Thoracic aorta (tissue), 2 donors: Measurements from ENCODE around the gene INO80D. TPM values are rescaled to one million over a fixed set of nuclear protein-coding genes. Genes with fewer than 3 reads are reported as not detected.
"Not testable (repeated sequence)": the region's sequence is repeated elsewhere in the genome, so short reads cannot be mapped to it uniquely, and the experiment has no call there.

Experiments
- ATAC-seq: fragments of 150-250 bp; one replicate; pipeline ENCODE4 v1.8.0; 2017; ENCODE audit warnings: low read depth; ENCODE audit not compliant: insufficient number of reproducible peaks, low FRiP score
- DNase-seq: peaks from one replicate; pipeline ENCODE4 v3.0.0-alpha.2; 2020; ENCODE audit warnings: low spot score
- H3K27ac ChIP-seq, 2 donors: fragments of 200-600 bp; sonication (generic); 1 replicate in 1 of 2; 2 replicates in 1 of 2; pipeline ENCODE4 v1.5.1; 2016; ENCODE audit warnings: mild to moderate bottlenecking in 2 of 2, moderate library complexity in 2 of 2
- H3K27me3 ChIP-seq: fragments of 200-600 bp; sonication (generic); replicated peaks from 2 replicates; pipeline ENCODE4 v1.6.0; 2016; ENCODE audit warnings: mild to moderate bottlenecking; ENCODE audit not compliant: insufficient read depth
- H3K36me3 ChIP-seq: fragments of 200-600 bp; sonication (generic); one replicate; pipeline ENCODE4 v1.5.1; 2016
- H3K4me1 ChIP-seq, 2 donors: fragments of 200-600 bp; sonication (generic); 1 replicate in 1 of 2; 2 replicates in 1 of 2; pipeline versions ENCODE4 v1.5.1 to v1.6.0; 2016; ENCODE audit warnings: low read depth in 2 of 2, mild to moderate bottlenecking in 1 of 2; ENCODE audit not compliant: control insufficient read depth in 1 of 2
- H3K4me3 ChIP-seq: fragments of 200-600 bp; sonication (generic); 2 replicates; pipeline ENCODE4 v1.5.1; 2016; ENCODE audit warnings: mild to moderate bottlenecking
- H3K9me3 ChIP-seq: fragments of 200-600 bp; sonication (generic); 2 replicates; pipeline ENCODE4 v1.5.1; 2016
- total RNA-seq, 2 donors: library from RNA; depleted of rRNA; stranded (reverse); fragments of >200 nt; gene quantifications; one replicate each; pipeline versions ENCODE4 v1.1.0 to v1.2.3, GENCODE V29; 2016
- TF ChIP-seq, protein P1 (sequence below): fragments of 200-600 bp; sonication (generic); IDR thresholded peaks from one replicate; pipeline ENCODE4 v1.5.1; 2019; ENCODE audit warnings: antibody characterized with exemption

Gene INO80D
- total RNA-seq, 2 donors from 2014 or later, result 24.4 to 25.5 TPM

- no peak overlapping the region for H3K27ac ChIP-seq
- H3K27me3 ChIP-seq, result no peaks in the 10 kb centered on the region
- ATAC-seq (no peak), DNase-seq (no peak)
- TF ChIP-seq, protein P1, sequence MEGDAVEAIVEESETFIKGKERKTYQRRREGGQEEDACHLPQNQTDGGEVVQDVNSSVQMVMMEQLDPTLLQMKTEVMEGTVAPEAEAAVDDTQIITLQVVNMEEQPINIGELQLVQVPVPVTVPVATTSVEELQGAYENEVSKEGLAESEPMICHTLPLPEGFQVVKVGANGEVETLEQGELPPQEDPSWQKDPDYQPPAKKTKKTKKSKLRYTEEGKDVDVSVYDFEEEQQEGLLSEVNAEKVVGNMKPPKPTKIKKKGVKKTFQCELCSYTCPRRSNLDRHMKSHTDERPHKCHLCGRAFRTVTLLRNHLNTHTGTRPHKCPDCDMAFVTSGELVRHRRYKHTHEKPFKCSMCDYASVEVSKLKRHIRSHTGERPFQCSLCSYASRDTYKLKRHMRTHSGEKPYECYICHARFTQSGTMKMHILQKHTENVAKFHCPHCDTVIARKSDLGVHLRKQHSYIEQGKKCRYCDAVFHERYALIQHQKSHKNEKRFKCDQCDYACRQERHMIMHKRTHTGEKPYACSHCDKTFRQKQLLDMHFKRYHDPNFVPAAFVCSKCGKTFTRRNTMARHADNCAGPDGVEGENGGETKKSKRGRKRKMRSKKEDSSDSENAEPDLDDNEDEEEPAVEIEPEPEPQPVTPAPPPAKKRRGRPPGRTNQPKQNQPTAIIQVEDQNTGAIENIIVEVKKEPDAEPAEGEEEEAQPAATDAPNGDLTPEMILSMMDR, result no peak
- H3K36me3 ChIP-seq, result peaks cover 7% of the 10 kb centered on the region
- no peaks in the 10 kb centered on the region for H3K9me3 ChIP-seq
- no peak overlapping the region for H3K4me3 ChIP-seq
- H3K4me1 ChIP-seq, result no peaks in the 10 kb centered on the region
Observed at GRCh38 chr2:206105038-206105437, 19.1 kb upstream of the INO80D start.

GRCh38 chr2:206098872-206099271, 12.9 kb upstream of the INO80D start:
- not testable (repeated sequence) for H3K27me3 ChIP-seq, H3K36me3 ChIP-seq, H3K4me3 ChIP-seq, H3K4me1 ChIP-seq, ATAC-seq, H3K27ac ChIP-seq, DNase-seq, H3K9me3 ChIP-seq

DNA sequence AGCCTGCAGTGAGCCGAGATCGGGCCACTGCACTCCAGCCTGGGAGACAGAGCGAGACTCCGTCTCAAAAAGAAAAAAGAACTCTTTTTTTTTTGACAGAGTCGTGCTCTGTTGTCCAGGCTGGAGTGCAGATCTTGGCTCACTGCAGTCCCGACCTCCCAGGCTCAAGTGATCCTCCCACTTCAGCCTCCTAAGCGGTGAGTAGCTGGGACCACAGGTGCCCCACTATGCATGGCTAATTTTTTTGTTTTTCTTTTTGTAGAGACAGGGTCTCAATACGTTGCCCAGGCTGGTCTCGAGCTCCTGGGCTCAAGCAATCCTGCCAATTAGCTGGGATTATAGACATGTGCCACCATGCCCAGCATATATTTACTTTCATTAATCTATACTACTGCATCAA, 12.5 kb upstream of the INO80D start:
- no peak for ATAC-seq
- no peaks in the 10 kb centered on the region for H3K27me3 ChIP-seq

DNA sequence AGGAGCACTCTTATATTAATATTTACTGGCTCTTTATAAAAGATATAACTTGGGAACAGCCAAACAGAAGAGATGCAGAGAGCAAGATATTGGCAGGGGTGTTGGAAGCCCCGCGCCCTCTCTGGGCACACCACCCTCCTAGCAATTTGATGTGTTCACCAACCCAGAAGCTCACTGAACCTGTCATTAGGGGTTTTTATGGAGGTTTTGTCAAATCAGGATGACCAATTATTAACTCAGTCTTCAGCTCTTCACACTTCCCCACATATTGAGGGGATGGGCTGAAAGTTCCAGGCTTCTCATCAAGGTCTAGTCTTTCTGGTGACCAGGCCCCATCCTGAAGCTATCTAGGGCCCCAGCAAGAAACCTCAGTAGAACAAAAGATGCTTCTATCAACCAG, 10.9 kb upstream of the INO80D start:
- Histone ChIP-seq H3K27me3 (no peaks in the 10 kb centered on the region), H3K4me1 (no peaks in the 10 kb centered on the region), H3K27ac (no peak overlapping the region), H3K36me3 (no peaks in the 10 kb centered on the region), H3K9me3 (no peaks in the 10 kb centered on the region), H3K4me3 (no peak overlapping the region)
- ATAC-seq, result no peak
- TF ChIP-seq, protein P1, result no peak
- no peak for DNase-seq

More for the DNA sequence above, 12.5 kb upstream of the INO80D start:
- H3K9me3 ChIP-seq, result no peaks in the 10 kb centered on the region
- H3K27ac ChIP-seq, result no peak overlapping the region
- TF ChIP-seq, protein P1, result no peak
- no peaks in the 10 kb centered on the region for H3K36me3 ChIP-seq
- no peak overlapping the region for H3K4me3 ChIP-seq
- no peak for DNase-seq
- no peaks in the 10 kb centered on the region for H3K4me1 ChIP-seq

DNA sequence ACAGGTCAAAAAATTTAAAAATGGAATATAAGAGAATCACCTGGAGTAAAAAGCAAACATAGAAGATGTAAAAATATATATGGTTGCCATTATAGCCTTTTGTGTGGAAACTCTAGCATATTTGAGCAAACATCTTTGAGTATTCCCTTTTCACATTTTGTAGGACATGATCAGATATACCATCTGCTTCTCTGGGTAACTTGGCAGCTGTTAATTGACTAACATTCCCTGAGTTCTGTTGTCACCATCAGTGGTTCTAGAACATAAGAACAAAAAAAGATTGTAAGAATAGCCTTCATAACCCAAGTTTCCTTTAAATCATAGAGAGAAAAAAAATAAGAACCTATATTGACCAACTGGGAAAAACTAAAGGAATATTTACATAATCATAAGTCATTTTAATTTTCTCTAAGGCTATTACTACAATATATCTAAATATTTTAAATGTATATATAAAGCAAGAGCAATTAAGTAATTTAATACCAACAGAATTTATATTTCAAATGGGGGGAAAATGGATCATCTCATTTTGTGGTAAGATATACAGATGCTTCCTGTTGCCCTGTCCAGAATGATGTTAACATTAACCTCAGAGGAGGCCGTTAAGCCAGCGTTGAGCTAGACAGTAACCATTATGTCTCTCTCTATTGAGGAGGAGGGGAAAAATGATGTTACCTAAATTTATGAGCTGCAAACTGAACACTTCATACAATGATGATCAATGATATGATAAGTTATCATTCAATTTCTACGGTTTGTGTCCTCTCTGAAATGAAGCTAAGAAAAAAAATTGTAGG, 9.8 kb upstream of the INO80D start:
- H3K9me3 ChIP-seq, result no peaks in the 10 kb centered on the region
- no peaks in the 10 kb centered on the region for H3K36me3 ChIP-seq
- H3K27me3 ChIP-seq, result no peaks in the 10 kb centered on the region
- H3K27ac ChIP-seq, result no peak overlapping the region
- ATAC-seq (no peak), DNase-seq (no peak)
- TF ChIP-seq, protein P1, result no peak
- H3K4me3 ChIP-seq, result no peak overlapping the region
- no peaks in the 10 kb centered on the region for H3K4me1 ChIP-seq

DNA sequence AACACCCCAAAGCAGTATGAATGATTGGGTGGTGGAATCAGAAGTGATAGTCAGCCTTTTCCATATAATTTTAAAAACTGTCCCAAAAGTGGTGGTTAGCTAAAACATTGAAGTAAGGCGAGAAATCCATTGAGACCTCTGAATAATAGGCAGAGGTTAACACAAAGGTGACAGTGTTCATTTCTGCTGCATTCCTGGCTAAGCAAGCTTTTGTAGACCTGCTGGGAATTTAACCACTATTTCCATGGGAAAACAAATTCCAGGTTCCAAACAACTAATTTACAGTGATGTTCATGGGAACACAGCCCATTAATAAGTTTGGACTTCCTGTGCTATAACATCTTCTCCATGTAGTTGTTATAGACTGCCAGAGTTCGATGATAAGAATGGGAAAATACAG, 6.3 kb upstream of the INO80D start:
- DNase-seq, result no peak
- TF ChIP-seq, protein P1, result no peak
- Histone ChIP-seq H3K9me3 (no peaks in the 10 kb centered on the region), H3K4me3 (no peak overlapping the region), H3K27me3 (no peaks in the 10 kb centered on the region), H3K4me1 (peaks cover 2% of the 10 kb centered on the region in 2 donors), H3K27ac (no peak overlapping the region), H3K36me3 (no peaks in the 10 kb centered on the region)
- ATAC-seq, result no peak
